Measurements from ENCODE around the gene AGBL4.
A peak's percentile ranks its signal among the peaks of the same experiment; 100 is the strongest.

The AGBL4 gene

DNA sequence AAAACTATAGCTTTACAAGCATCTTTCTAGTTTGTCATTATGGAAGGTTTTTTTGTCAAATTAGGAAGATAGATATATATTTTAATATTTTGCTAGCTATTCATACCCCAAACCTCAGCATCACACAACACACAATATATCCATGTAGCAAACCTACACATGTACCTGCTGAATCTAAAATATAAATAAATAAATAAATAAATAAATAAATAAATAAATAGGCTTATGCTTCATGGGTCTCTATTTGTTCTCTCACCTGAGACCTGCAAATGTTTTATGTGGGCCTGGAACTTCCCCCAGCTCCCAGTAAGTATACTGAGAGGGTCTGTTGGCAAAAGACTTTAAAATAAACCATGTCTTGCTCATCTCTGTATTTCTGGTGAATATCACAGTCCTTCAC lies 1099.7 kb downstream of the AGBL4 start:
- DNase-seq (ENCODE audit: low read depth, low spot score) = no peak
- no peak overlapping the region for H3K4me3 ChIP-seq (ENCODE audit: low read depth, low read length)
- TF ChIP-seq, protein P1, sequence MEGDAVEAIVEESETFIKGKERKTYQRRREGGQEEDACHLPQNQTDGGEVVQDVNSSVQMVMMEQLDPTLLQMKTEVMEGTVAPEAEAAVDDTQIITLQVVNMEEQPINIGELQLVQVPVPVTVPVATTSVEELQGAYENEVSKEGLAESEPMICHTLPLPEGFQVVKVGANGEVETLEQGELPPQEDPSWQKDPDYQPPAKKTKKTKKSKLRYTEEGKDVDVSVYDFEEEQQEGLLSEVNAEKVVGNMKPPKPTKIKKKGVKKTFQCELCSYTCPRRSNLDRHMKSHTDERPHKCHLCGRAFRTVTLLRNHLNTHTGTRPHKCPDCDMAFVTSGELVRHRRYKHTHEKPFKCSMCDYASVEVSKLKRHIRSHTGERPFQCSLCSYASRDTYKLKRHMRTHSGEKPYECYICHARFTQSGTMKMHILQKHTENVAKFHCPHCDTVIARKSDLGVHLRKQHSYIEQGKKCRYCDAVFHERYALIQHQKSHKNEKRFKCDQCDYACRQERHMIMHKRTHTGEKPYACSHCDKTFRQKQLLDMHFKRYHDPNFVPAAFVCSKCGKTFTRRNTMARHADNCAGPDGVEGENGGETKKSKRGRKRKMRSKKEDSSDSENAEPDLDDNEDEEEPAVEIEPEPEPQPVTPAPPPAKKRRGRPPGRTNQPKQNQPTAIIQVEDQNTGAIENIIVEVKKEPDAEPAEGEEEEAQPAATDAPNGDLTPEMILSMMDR (IDR thresholded peaks at IDR 0.05; ENCODE audit: low read depth, low read length) = no peak
- in situ Hi-C loops (cut with HindIII; ENCODE audit: low sequenced_read_pairs) = no loop called here

- H3K4me3 ChIP-seq (ENCODE audit: low read depth, low read length) = no peak overlapping the region
- in situ Hi-C loops (cut with HindIII; ENCODE audit: low sequenced_read_pairs) = no loop called here
- TF ChIP-seq, protein P1 (IDR thresholded peaks at IDR 0.05; ENCODE audit: low read depth, low read length) = no peak
- no peak for DNase-seq (ENCODE audit: low read depth, low spot score)
Observed at GRCh38 chr1:48923116-48923515, 1100.6 kb downstream of the AGBL4 start.

DNA sequence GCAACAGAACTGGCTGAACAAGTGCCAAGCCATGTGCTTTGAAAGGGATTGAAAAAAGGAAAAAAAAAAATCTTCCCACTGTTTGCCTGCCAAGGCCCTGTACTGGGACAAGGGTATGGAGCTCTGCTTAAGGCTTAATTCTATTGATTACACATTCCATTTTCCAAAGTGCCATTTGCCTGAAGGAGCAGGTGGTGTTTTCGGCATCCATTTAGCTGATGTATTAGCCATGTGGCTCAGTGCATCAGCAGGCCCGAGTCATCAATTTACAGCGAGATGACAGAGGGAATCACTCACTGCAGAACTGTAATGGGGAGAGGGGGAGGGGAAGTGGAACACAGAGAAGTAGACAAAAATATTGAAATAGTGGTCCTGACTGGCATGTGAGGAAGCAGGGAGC lies 1102.9 kb downstream of the AGBL4 start:
- TF ChIP-seq, protein P1 (IDR thresholded peaks at IDR 0.05; ENCODE audit: low read depth, low read length) = no peak
- in situ Hi-C loops (cut with HindIII; ENCODE audit: low sequenced_read_pairs) = no loop called here
- DNase-seq (ENCODE audit: low read depth, low spot score) = no peak
- H3K4me3 ChIP-seq (ENCODE audit: low read depth, low read length) = no peak overlapping the region

DNA sequence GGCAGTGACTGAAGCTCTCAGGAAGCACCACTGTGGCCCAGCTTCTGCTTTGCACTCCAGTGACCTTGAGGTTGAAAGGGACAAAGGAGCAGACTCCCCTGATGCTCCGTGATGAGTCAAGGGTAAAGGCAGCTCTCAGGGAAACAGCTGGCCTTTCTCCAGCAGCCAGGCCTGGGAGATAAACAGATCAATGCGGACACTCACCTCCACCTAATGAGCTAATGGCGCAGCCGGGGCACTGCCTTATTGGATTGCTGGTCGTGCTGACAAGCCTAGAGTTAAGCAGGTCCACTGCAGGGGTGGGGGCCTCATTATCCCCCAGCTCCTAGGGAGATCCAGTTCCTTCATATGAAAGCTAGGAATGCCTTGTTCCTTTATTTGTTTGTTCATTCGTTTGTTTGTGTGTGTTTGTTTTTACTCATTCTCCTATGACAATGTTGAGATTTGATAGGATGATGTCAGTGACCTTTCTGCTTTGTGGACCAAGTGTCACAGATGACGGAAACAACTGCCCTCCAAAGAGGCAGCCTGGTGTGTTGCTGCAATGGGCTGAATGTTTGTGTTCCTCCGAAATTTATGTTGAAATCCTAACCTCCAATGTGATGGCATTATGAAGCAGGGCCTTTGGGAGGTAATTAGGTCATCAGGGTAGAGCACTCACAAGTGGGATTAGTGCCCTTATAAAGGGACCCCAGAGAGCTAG lies 1105.7 kb downstream of the AGBL4 start:
- in situ Hi-C loops (cut with HindIII; ENCODE audit: low sequenced_read_pairs) = no loop called here
- TF ChIP-seq, protein P1 (IDR thresholded peaks at IDR 0.05; ENCODE audit: low read depth, low read length) = no peak
- no peak for DNase-seq (ENCODE audit: low read depth, low spot score)
- H3K4me3 ChIP-seq (ENCODE audit: low read depth, low read length) = no peak overlapping the region

DNA sequence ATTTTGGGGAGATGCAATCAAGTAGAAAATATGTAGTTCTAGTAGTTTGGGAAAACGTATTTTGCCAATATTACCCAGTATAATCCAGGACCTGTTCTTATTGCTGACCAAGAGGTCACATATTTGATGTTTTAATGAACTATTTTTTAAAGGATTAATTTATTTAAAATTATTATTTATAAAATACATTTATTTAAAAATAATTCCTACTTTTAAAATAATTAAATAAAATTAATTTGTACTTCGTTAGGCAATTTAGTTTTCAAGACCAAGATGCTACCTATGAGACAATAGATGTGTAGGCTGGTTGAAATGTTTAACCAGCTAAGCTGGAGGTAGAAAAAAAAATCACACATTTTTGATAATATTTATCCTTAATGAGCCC lies 1106.7 kb downstream of the AGBL4 start:
- H3K4me3 ChIP-seq (ENCODE audit: low read depth, low read length) = no peak overlapping the region
- DNase-seq (ENCODE audit: low read depth, low spot score) = no peak
- TF ChIP-seq, protein P1 (IDR thresholded peaks at IDR 0.05; ENCODE audit: low read depth, low read length) = no peak
- in situ Hi-C loops (cut with HindIII; ENCODE audit: low sequenced_read_pairs) = no loop called here

GRCh38 chr1:48916130-48917069 lies 1107.4 kb downstream of the AGBL4 start:
- DNase-seq (ENCODE audit: low read depth, low spot score) = peak; percentile 78
- TF ChIP-seq, protein P1 (IDR thresholded peaks at IDR 0.05; ENCODE audit: low read depth, low read length) = peak; percentile 61
- in situ Hi-C loops (cut with HindIII; ENCODE audit: low sequenced_read_pairs) = no loop called here
- no peak overlapping the region for H3K4me3 ChIP-seq (ENCODE audit: low read depth, low read length)
